Fibroblast of peridontal ligament (primary cell): ENCODE results near the gene WDFY3.
"Not testable (repeated sequence)": the region's sequence is repeated elsewhere in the genome, so short reads cannot be mapped to it uniquely, and the experiment has no call there.

Experiments used
- DNase-seq: peaks from one replicate; pipeline ENCODE4 v3.0.0-alpha.2; 2010; ENCODE audit errors: extremely low read depth

The WDFY3 gene

GRCh38 chr4:84722720-84723119, 243.8 kb downstream of the WDFY3 start:
- DNase-seq: no peak

- peak; percentile 67 for DNase-seq
Observed at GRCh38 chr4:84719115-84719514, 247.4 kb downstream of the WDFY3 start.

- DNase-seq: peak; percentile 5
Observed at GRCh38 chr4:84718699-84719098, 247.8 kb downstream of the WDFY3 start.

GRCh38 chr4:84710548-84710947, 255.9 kb downstream of the WDFY3 start:
- DNase-seq: no peak

GRCh38 chr4:84708406-84709135, 257.9 kb downstream of the WDFY3 start:
- no peak for DNase-seq

- no peak for DNase-seq
Observed at GRCh38 chr4:84706286-84706685, 260.2 kb downstream of the WDFY3 start.

GRCh38 chr4:84699001-84699671, 267.4 kb downstream of the WDFY3 start:
- DNase-seq: no peak

GRCh38 chr4:84697615-84698201, 268.8 kb downstream of the WDFY3 start:
- DNase-seq: peak; percentile 11

- no peak for DNase-seq
Observed at GRCh38 chr4:84697159-84697558, 269.3 kb downstream of the WDFY3 start.

- DNase-seq: no peak
Observed at GRCh38 chr4:84691800-84692199, 274.7 kb downstream of the WDFY3 start.

GRCh38 chr4:84691170-84691691, 275.3 kb downstream of the WDFY3 start:
- DNase-seq: peak; percentile 92

- DNase-seq: no peak
Observed at GRCh38 chr4:84690481-84690880, 276.0 kb downstream of the WDFY3 start.

- no peak for DNase-seq
Observed at GRCh38 chr4:84689197-84689596, 277.3 kb downstream of the WDFY3 start.

GRCh38 chr4:84688605-84689004, 277.9 kb downstream of the WDFY3 start:
- no peak for DNase-seq

GRCh38 chr4:84685105-84685504, 281.4 kb downstream of the WDFY3 start:
- DNase-seq: no peak

- no peak for DNase-seq
Observed at GRCh38 chr4:84684361-84684760, 282.1 kb downstream of the WDFY3 start.

GRCh38 chr4:84683064-84683850, 283.2 kb downstream of the WDFY3 start:
- no peak for DNase-seq

GRCh38 chr4:84682661-84683060, 283.8 kb downstream of the WDFY3 start:
- DNase-seq: not testable (repeated sequence)

- peak; percentile 83 for DNase-seq
Observed at GRCh38 chr4:84681486-84682274, 284.8 kb downstream of the WDFY3 start.

GRCh38 chr4:84680956-84681355, 285.5 kb downstream of the WDFY3 start:
- DNase-seq: no peak
